Activated T-helper 1 cell treated with anti-CD3 and anti-CD28 coated beads, Interleukin-12 subunit alpha, Interleukin-12 subunit beta, Interleukin-2, Interleukin-4 antibody, amounts not matched to agents 30 ng/mL and 10 ng/mL and 1 ng/mL, durations not matched to agents 14 hours and 24 hours and 36 hours (primary cell): ENCODE data around the gene MICOS13. TPM values are rescaled to one million over a fixed set of nuclear protein-coding genes. Genes with fewer than 3 reads are reported as not detected.

Experiments used
- DNase-seq: peaks from one replicate; pipeline ENCODE4 v3.0.0; 2021; ENCODE audit warnings: low spot score
- H3K27ac Mint-ChIP-seq: one replicate; pipeline ENCODE4 v1.8.0; 2021; ENCODE audit warnings: mild to moderate bottlenecking, mixed read lengths
- H3K27me3 Mint-ChIP-seq: one replicate; pipeline ENCODE4 v1.8.0; 2022; ENCODE audit warnings: mild to moderate bottlenecking, moderate library complexity, mixed read lengths; ENCODE audit not compliant: insufficient read depth
- H3K36me3 Mint-ChIP-seq: one replicate; pipeline ENCODE4 v1.8.0; 2021; ENCODE audit warnings: low read depth, mixed read lengths
- H3K4me1 Mint-ChIP-seq: one replicate; pipeline ENCODE4 v1.8.0; 2021; ENCODE audit warnings: low read depth, mixed read lengths
- H3K4me3 Mint-ChIP-seq: one replicate; pipeline ENCODE4 v1.8.0; 2021; ENCODE audit warnings: mild to moderate bottlenecking, moderate library complexity, mixed read lengths
- H3K9me3 Mint-ChIP-seq: one replicate; pipeline ENCODE4 v1.8.0; 2021; ENCODE audit warnings: mixed read lengths
- intact Hi-C: fragments of 100-400 bp; cut with micrococcal nuclease; formaldehyde crosslinking; loops from one replicate; pipeline ENCODE4 v1.15.1; 2024
- total RNA-seq: library from RNA; stranded (reverse); gene quantifications from 2 replicates; pipeline ENCODE4 v1.2.3, GENCODE V29; 2022

MICOS13 gene
- total RNA-seq, 1 donor from 2014 or later, result 60.6 TPM

GRCh38 chr19:5665781-5666513, 14.4 kb downstream of the MICOS13 start:
- no peak for DNase-seq
- H3K4me3 Mint-ChIP-seq, result no peak overlapping the region
- H3K27me3 Mint-ChIP-seq, result no peaks in the 10 kb centered on the region
- peaks cover 46% of the 10 kb centered on the region for H3K36me3 Mint-ChIP-seq
- no peaks in the 10 kb centered on the region for H3K9me3 Mint-ChIP-seq
- intact Hi-C loops, result no loop called here
- peaks cover 10% of the 10 kb centered on the region for H3K4me1 Mint-ChIP-seq
- H3K27ac Mint-ChIP-seq, result peak overlapping the region; percentile 64

- peaks cover 10% of the 10 kb centered on the region for H3K4me1 Mint-ChIP-seq
- no peaks in the 10 kb centered on the region for H3K27me3 Mint-ChIP-seq
- intact Hi-C loops, result no loop called here
- no peak overlapping the region for H3K4me3 Mint-ChIP-seq
- no peaks in the 10 kb centered on the region for H3K9me3 Mint-ChIP-seq
- no peak overlapping the region for H3K27ac Mint-ChIP-seq
- peaks cover 47% of the 10 kb centered on the region for H3K36me3 Mint-ChIP-seq
- DNase-seq, result no peak
Observed at GRCh38 chr19:5664515-5664914, 15.8 kb downstream of the MICOS13 start.

- intact Hi-C loops, result no loop called here
- H3K4me3 Mint-ChIP-seq, result no peak overlapping the region
- H3K36me3 Mint-ChIP-seq, result peaks cover 43% of the 10 kb centered on the region
Observed at GRCh38 chr19:5663904-5664303, 16.4 kb downstream of the MICOS13 start.

GRCh38 chr19:5661483-5661882, 18.8 kb downstream of the MICOS13 start:
- no peaks in the 10 kb centered on the region for H3K9me3 Mint-ChIP-seq
- peaks cover 10% of the 10 kb centered on the region for H3K4me1 Mint-ChIP-seq
- no peaks in the 10 kb centered on the region for H3K27me3 Mint-ChIP-seq
- DNase-seq, result no peak
- no peak overlapping the region for H3K4me3 Mint-ChIP-seq
- intact Hi-C loops, result no loop called here
- peaks cover 40% of the 10 kb centered on the region for H3K36me3 Mint-ChIP-seq
- H3K27ac Mint-ChIP-seq, result no peak overlapping the region

More at GRCh38 chr19:5663904-5664303, 16.4 kb downstream of the MICOS13 start:
- DNase-seq, result no peak
- Mint-ChIP-seq H3K27ac (no peak overlapping the region), H3K4me1 (peaks cover 10% of the 10 kb centered on the region), H3K9me3 (no peaks in the 10 kb centered on the region), H3K27me3 (no peaks in the 10 kb centered on the region)

GRCh38 chr19:5655412-5655811, 24.9 kb downstream of the MICOS13 start:
- no peak overlapping the region for H3K27ac Mint-ChIP-seq
- DNase-seq, result no peak
- no peaks in the 10 kb centered on the region for H3K27me3 Mint-ChIP-seq
- no peak overlapping the region for H3K4me3 Mint-ChIP-seq
- no peaks in the 10 kb centered on the region for H3K4me1 Mint-ChIP-seq
- H3K36me3 Mint-ChIP-seq, result peaks cover 46% of the 10 kb centered on the region
- intact Hi-C loops, result no loop called here
- no peaks in the 10 kb centered on the region for H3K9me3 Mint-ChIP-seq

- intact Hi-C loops, result no loop called here
- Mint-ChIP-seq H3K36me3 (peaks cover 49% of the 10 kb centered on the region), H3K9me3 (no peaks in the 10 kb centered on the region), H3K4me1 (no peaks in the 10 kb centered on the region), H3K27ac (no peak overlapping the region), H3K27me3 (no peaks in the 10 kb centered on the region), H3K4me3 (no peak overlapping the region)
- no peak for DNase-seq
Observed at GRCh38 chr19:5654931-5655330, 25.4 kb downstream of the MICOS13 start.

GRCh38 chr19:5652261-5652660, 28.1 kb downstream of the MICOS13 start:
- no peak for DNase-seq
- Mint-ChIP-seq H3K27me3 (no peaks in the 10 kb centered on the region), H3K4me1 (no peaks in the 10 kb centered on the region), H3K27ac (no peak overlapping the region), H3K9me3 (no peaks in the 10 kb centered on the region), H3K36me3 (peaks cover 58% of the 10 kb centered on the region), H3K4me3 (no peak overlapping the region)
- intact Hi-C loops, result no loop called here

GRCh38 chr19:5651361-5651760, 29.0 kb downstream of the MICOS13 start:
- intact Hi-C loops, result no loop called here
- Mint-ChIP-seq H3K4me3 (no peak overlapping the region), H3K4me1 (no peaks in the 10 kb centered on the region), H3K27me3 (no peaks in the 10 kb centered on the region), H3K36me3 (peaks cover 64% of the 10 kb centered on the region), H3K27ac (no peak overlapping the region), H3K9me3 (no peaks in the 10 kb centered on the region)
- no peak for DNase-seq

- Mint-ChIP-seq H3K27ac (no peak overlapping the region), H3K36me3 (peaks cover 67% of the 10 kb centered on the region), H3K4me1 (peaks cover 5% of the 10 kb centered on the region), H3K27me3 (no peaks in the 10 kb centered on the region), H3K4me3 (no peak overlapping the region), H3K9me3 (no peaks in the 10 kb centered on the region)
- intact Hi-C loops, result no loop called here
- DNase-seq, result no peak
Observed at GRCh38 chr19:5648464-5648863, 31.9 kb downstream of the MICOS13 start.

GRCh38 chr19:5646703-5647102, 33.6 kb downstream of the MICOS13 start:
- Mint-ChIP-seq H3K4me3 (no peak overlapping the region), H3K27ac (peak overlapping the region; percentile 31), H3K36me3 (peaks cover 62% of the 10 kb centered on the region), H3K4me1 (peaks cover 5% of the 10 kb centered on the region), H3K9me3 (no peaks in the 10 kb centered on the region), H3K27me3 (no peaks in the 10 kb centered on the region)
- no peak for DNase-seq
- intact Hi-C loops, result no loop called here

GRCh38 chr19:5645409-5645808, 34.9 kb downstream of the MICOS13 start:
- H3K27ac Mint-ChIP-seq, result no peak overlapping the region
- no peak for DNase-seq
- no peaks in the 10 kb centered on the region for H3K27me3 Mint-ChIP-seq
- H3K9me3 Mint-ChIP-seq, result no peaks in the 10 kb centered on the region
- no peak overlapping the region for H3K4me3 Mint-ChIP-seq
- H3K36me3 Mint-ChIP-seq, result peaks cover 63% of the 10 kb centered on the region
- intact Hi-C loops, result no loop called here
- H3K4me1 Mint-ChIP-seq, result peaks cover 5% of the 10 kb centered on the region

GRCh38 chr19:5644037-5644436, 36.3 kb downstream of the MICOS13 start:
- Mint-ChIP-seq H3K4me1 (peaks cover 5% of the 10 kb centered on the region), H3K9me3 (no peaks in the 10 kb centered on the region), H3K27me3 (no peaks in the 10 kb centered on the region), H3K27ac (no peak overlapping the region), H3K4me3 (no peak overlapping the region), H3K36me3 (peaks cover 55% of the 10 kb centered on the region)
- intact Hi-C loops, result no loop called here
- no peak for DNase-seq

- Mint-ChIP-seq H3K36me3 (peaks cover 50% of the 10 kb centered on the region), H3K4me1 (peaks cover 5% of the 10 kb centered on the region), H3K27me3 (no peaks in the 10 kb centered on the region), H3K4me3 (no peak overlapping the region), H3K27ac (no peak overlapping the region), H3K9me3 (no peaks in the 10 kb centered on the region)
- intact Hi-C loops, result no loop called here
- no peak for DNase-seq
Observed at GRCh38 chr19:5643060-5643459, 37.3 kb downstream of the MICOS13 start.

GRCh38 chr19:5642204-5642603, 38.1 kb downstream of the MICOS13 start:
- H3K27me3 Mint-ChIP-seq, result no peaks in the 10 kb centered on the region
- H3K4me3 Mint-ChIP-seq, result no peak overlapping the region
- no peak overlapping the region for H3K27ac Mint-ChIP-seq
- H3K36me3 Mint-ChIP-seq, result peaks cover 49% of the 10 kb centered on the region
- peaks cover 5% of the 10 kb centered on the region for H3K4me1 Mint-ChIP-seq
- intact Hi-C loops, result no loop called here
- no peaks in the 10 kb centered on the region for H3K9me3 Mint-ChIP-seq
- no peak for DNase-seq
